ENCODE results near the gene HIVEP3.

HIVEP3 gene

DNA sequence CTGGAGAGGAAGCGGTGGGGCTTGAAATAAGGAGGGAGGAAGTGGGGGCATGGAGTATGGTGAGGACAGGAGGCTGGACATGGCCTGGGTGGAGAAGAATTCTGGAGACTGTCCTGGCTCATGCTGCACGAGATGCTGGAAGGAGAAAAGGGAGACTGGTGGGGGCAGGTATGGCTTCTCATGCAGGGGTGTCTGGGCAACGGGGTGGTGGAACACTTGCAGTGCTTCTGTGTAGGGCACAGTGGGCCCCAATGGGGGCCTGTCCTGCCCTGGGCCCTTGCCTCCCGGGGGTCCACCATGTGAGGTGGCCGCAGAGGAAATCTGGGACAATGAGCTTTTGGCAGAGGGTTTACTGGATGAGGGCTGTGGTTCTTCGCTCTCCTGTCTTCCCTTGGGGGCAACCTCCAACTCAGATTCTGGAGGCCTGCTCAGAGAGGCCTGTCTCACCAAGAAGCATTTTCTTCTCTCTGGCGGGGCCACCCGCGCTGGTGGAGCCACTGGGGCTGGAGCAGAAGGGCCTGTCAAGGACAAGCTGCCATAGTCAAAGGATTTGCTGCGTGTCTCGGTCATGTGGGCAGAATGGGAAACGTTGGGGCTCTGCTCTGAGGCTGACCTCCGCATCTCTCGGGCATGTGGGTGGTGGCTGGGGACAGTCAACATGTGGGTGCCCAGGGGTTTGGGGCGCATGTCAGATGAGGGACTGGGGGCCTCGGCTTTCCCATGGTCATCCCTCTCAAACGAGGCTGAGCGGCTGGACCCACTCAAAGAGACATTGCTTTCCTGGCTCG, 337.3 kb downstream of the HIVEP3 start:
- TF ChIP-seq, protein P1, sequence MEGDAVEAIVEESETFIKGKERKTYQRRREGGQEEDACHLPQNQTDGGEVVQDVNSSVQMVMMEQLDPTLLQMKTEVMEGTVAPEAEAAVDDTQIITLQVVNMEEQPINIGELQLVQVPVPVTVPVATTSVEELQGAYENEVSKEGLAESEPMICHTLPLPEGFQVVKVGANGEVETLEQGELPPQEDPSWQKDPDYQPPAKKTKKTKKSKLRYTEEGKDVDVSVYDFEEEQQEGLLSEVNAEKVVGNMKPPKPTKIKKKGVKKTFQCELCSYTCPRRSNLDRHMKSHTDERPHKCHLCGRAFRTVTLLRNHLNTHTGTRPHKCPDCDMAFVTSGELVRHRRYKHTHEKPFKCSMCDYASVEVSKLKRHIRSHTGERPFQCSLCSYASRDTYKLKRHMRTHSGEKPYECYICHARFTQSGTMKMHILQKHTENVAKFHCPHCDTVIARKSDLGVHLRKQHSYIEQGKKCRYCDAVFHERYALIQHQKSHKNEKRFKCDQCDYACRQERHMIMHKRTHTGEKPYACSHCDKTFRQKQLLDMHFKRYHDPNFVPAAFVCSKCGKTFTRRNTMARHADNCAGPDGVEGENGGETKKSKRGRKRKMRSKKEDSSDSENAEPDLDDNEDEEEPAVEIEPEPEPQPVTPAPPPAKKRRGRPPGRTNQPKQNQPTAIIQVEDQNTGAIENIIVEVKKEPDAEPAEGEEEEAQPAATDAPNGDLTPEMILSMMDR (IDR thresholded peaks at IDR 0.05; ENCODE audit: unreplicated experiment in 3 of 3) = no peak
- Mint-ChIP-seq H3K27ac (no peak overlapping the region), H3K4me3 (no peak overlapping the region), H3K9me3 (no peaks in the 10 kb centered on the region), H3K36me3 (ENCODE audit: low read depth) (no peaks in the 10 kb centered on the region), H3K27me3 (ENCODE audit: low read depth) (no peaks in the 10 kb centered on the region), H3K4me1 (peaks cover 22% of the 10 kb centered on the region)

DNA sequence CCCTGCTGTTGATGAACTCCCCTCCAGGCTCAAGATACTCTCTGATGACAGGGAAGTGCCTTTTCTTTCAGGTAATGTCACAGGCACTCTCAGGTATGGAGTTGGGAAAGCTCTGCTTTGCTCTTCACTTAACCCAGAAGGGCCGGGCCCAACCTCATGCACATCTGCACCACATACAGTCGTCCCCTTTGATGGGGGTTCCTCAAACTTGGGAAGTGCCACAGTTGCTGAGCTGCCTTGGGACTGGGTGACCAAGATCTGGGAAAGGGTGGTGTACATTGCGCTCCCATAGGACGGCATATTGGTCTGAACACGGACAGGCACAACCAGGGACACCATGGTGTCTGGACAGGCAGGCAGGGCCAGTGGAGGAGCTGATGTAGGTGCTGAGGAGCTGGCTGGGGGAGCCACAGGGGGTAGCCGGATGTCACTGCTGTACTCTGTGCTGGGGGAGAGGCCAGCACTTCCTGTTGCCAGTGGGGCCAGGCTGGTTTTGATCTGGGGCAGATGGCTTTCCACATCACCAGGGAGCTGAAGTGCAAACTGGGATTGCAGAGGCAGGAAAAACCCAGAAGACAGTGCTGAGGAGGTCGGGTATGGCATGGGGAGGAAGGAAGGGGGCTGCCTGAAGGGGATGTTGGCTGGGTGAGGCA, 338.1 kb downstream of the HIVEP3 start:
- H3K27ac Mint-ChIP-seq = no peak overlapping the region
- no peak overlapping the region for H3K4me3 Mint-ChIP-seq
- H3K9me3 Mint-ChIP-seq = no peaks in the 10 kb centered on the region
- TF ChIP-seq, protein P1 (IDR thresholded peaks at IDR 0.05; ENCODE audit: unreplicated experiment in 3 of 3) = no peak
- peaks cover 24% of the 10 kb centered on the region for H3K4me1 Mint-ChIP-seq
- no peaks in the 10 kb centered on the region for H3K36me3 Mint-ChIP-seq (ENCODE audit: low read depth)
- peaks cover under 1% of the 10 kb centered on the region for H3K27me3 Mint-ChIP-seq (ENCODE audit: low read depth)

DNA sequence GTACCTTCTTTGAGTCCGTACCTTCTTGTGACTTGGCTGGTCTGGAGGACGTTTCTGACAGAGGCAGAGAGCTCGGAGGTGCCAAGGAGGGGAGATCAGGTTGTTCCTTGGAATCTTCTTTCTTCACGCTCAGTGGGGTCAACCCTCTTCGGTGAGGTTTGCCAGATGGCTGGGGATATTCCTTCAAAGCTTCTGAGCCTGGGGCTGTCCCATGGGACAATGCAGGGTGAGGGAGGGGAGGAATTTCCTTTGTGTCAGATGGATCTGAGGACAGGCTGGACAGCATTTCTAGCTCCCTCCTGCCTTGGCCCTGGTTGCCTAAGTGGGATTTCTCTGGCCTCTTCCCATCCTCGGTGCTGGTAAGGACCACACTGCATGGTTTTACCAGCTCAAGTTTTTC, 338.7 kb downstream of the HIVEP3 start:
- peaks cover 3% of the 10 kb centered on the region for H3K27me3 Mint-ChIP-seq (ENCODE audit: low read depth)
- TF ChIP-seq, protein P1 (IDR thresholded peaks at IDR 0.05; ENCODE audit: unreplicated experiment in 3 of 3) = no peak
- no peak overlapping the region for H3K27ac Mint-ChIP-seq
- H3K4me1 Mint-ChIP-seq = peaks cover 27% of the 10 kb centered on the region
- no peaks in the 10 kb centered on the region for H3K36me3 Mint-ChIP-seq (ENCODE audit: low read depth)
- no peaks in the 10 kb centered on the region for H3K9me3 Mint-ChIP-seq
- H3K4me3 Mint-ChIP-seq = no peak overlapping the region

DNA sequence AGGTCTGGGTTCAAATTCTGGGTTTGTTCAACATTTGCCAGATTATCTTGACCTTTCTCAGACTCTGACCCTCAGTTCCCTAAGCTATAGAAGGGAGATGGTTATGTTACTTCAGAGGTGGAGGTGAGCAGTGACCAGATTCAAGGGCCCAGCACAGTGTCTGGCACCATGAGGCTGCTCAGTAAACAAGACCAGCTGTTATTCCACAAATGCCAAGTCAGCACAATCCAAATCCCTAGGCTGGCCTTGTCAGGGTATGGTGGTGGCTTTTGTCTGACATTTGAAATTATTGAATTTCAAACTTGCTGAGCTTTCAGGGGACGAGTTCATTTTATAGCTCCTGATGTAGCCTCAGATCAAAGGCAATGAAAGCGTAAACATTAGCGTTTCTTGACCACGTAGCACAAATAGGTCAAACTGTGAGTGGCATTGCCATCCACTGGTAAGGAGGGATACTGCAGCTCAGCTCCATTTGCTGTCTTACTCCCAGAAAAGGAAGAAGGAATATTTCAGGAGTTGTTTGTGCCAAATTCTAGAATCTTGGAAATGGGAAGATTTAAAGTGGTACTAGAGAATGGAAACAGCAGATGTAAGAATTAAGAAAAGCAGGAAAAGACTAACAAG, 339.9 kb downstream of the HIVEP3 start:
- H3K4me3 Mint-ChIP-seq = no peak overlapping the region
- no peaks in the 10 kb centered on the region for H3K9me3 Mint-ChIP-seq
- no peaks in the 10 kb centered on the region for H3K36me3 Mint-ChIP-seq (ENCODE audit: low read depth)
- H3K27me3 Mint-ChIP-seq (ENCODE audit: low read depth) = peaks cover 8% of the 10 kb centered on the region
- no peak overlapping the region for H3K27ac Mint-ChIP-seq
- TF ChIP-seq, protein P1 (IDR thresholded peaks at IDR 0.05; ENCODE audit: unreplicated experiment in 3 of 3) = peak; percentile 30 to 54 (median 38)
- H3K4me1 Mint-ChIP-seq = peaks cover 32% of the 10 kb centered on the region

DNA sequence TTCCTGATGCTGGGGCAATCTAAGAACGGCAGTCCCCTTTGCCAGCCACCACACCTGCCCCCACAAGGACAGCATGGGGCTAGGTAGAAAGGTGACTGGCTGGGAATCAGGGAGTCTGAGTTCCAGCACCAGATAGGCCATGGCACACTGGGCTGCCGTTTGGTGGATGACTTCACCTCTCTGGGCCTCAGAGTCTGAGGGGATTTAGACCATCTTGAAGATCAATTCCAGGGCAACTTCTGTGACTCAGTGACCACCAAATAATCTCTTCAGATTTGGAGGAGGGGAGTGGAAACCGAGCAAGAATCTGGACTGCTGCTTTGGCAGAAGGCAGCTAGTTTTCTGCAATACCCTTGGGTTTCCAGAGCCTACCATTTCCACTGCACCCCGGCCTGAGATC, 342.1 kb downstream of the HIVEP3 start:
- no peaks in the 10 kb centered on the region for H3K36me3 Mint-ChIP-seq (ENCODE audit: low read depth)
- H3K27ac Mint-ChIP-seq = no peak overlapping the region
- H3K27me3 Mint-ChIP-seq (ENCODE audit: low read depth) = peaks cover 13% of the 10 kb centered on the region
- no peak overlapping the region for H3K4me3 Mint-ChIP-seq
- no peaks in the 10 kb centered on the region for H3K9me3 Mint-ChIP-seq
- peaks cover 30% of the 10 kb centered on the region for H3K4me1 Mint-ChIP-seq
- TF ChIP-seq, protein P1 (IDR thresholded peaks at IDR 0.05; ENCODE audit: unreplicated experiment in 3 of 3) = no peak

All from nephron (organoid).